Caki2 (cell line): Measurements from ENCODE around the gene SOX6. TPM values are rescaled to one million over a fixed set of nuclear protein-coding genes. Genes with fewer than 3 reads are reported as not detected.

ENCODE experiments used
- DNase-seq: peaks from one replicate; pipeline ENCODE4 v3.0.0-alpha.2; 2015; ENCODE audit warnings: low read depth
- in situ Hi-C: cut with HindIII; loops from 2 replicates; pipeline ENCODE4 v1.10.0; 2016; ENCODE audit warnings: low sequenced_read_pairs, low pct_unique_long_range_greater_than_20kb, mixed read lengths
- total RNA-seq: library from RNA; depleted of rRNA; stranded (reverse); fragments of >200 nt; shearing (Covaris generic); gene quantifications from 2 replicates; pipeline ENCODE4 v1.2.3, GENCODE V29; 2014; ENCODE audit warnings: low replicate concordance

The SOX6 gene
- total RNA-seq, 1 experiment from 2014 or later, result 0.78 TPM

- in situ Hi-C loops, result no loop called here
Observed at GRCh38 chr11:15972838-15973237, 383.5 kb downstream of the SOX6 start.

GRCh38 chr11:15971215-15971546, 385.2 kb downstream of the SOX6 start:
- no peak for DNase-seq
- in situ Hi-C loops, result no loop called here

More at GRCh38 chr11:15972838-15973237, 383.5 kb downstream of the SOX6 start:
- no peak for DNase-seq

- in situ Hi-C loops, result no loop called here
Observed at GRCh38 chr11:15970506-15971214, 385.7 kb downstream of the SOX6 start.

GRCh38 chr11:15969701-15970329, 386.5 kb downstream of the SOX6 start:
- in situ Hi-C loops, result no loop called here
- DNase-seq, result no peak

More at GRCh38 chr11:15970506-15971214, 385.7 kb downstream of the SOX6 start:
- DNase-seq, result no peak

GRCh38 chr11:15969281-15969680, 387.1 kb downstream of the SOX6 start:
- DNase-seq, result peak; percentile 50
- in situ Hi-C loops, result no loop called here

GRCh38 chr11:15968461-15969130, 387.8 kb downstream of the SOX6 start:
- in situ Hi-C loops, result no loop called here
- no peak for DNase-seq

GRCh38 chr11:15967966-15968365, 388.4 kb downstream of the SOX6 start:
- no peak for DNase-seq
- in situ Hi-C loops, result no loop called here

- in situ Hi-C loops, result no loop called here
- DNase-seq, result peak; percentile 18
Observed at GRCh38 chr11:15967166-15967565, 389.2 kb downstream of the SOX6 start.

- in situ Hi-C loops, result no loop called here
- no peak for DNase-seq
Observed at GRCh38 chr11:15965562-15966250, 390.6 kb downstream of the SOX6 start.

- in situ Hi-C loops, result no loop called here
- no peak for DNase-seq
Observed at GRCh38 chr11:15963266-15963665, 393.1 kb downstream of the SOX6 start.

- in situ Hi-C loops, result no loop called here
- DNase-seq, result no peak
Observed at GRCh38 chr11:15958910-15959309, 397.4 kb downstream of the SOX6 start.

GRCh38 chr11:15957234-15957633, 399.1 kb downstream of the SOX6 start:
- in situ Hi-C loops, result no loop called here
- no peak for DNase-seq

GRCh38 chr11:15956302-15956701, 400.0 kb downstream of the SOX6 start:
- in situ Hi-C loops, result no loop called here
- DNase-seq, result no peak

- DNase-seq, result no peak
- in situ Hi-C loops, result no loop called here
Observed at GRCh38 chr11:15955595-15955994, 400.8 kb downstream of the SOX6 start.

GRCh38 chr11:15947681-15948648, 408.4 kb downstream of the SOX6 start:
- in situ Hi-C loops, result no loop called here
- DNase-seq, result no peak

GRCh38 chr11:15945726-15946125, 410.6 kb downstream of the SOX6 start:
- in situ Hi-C loops, result no loop called here
- no peak for DNase-seq

GRCh38 chr11:15944460-15944859, 411.9 kb downstream of the SOX6 start:
- in situ Hi-C loops, result no loop called here
- DNase-seq, result no peak
